Endothelial cell of umbilical vein (primary cell): ENCODE results near the gene SLC35B2. TPM values are rescaled to one million over a fixed set of nuclear protein-coding genes. Genes with fewer than 3 reads are reported as not detected.

Source experiments
- BruUV-seq: library from RNA; stranded (reverse); fragments of 400-500 nt; replicated peaks from 2 replicates; lab custom pipeline; 2021; lab: Mats Ljungman, UMichigan
- CTCF ChIA-PET: fragments of 300-600, 350-600 bp; sonication (Branson Sonifier 250); formaldehyde crosslinking; loops from one replicate; lab custom pipeline; 2021; ENCODE audit warnings: antibody characterized with exemption, inconsistent platforms; lab: Charles Lee
- POLR2A ChIA-PET: fragments of 300-600, 350-600 bp; sonication (Branson Sonifier 250); formaldehyde crosslinking; loops from one replicate; lab custom pipeline; 2021; ENCODE audit warnings: antibody characterized with exemption, inconsistent platforms; lab: Charles Lee
- DNase-seq: peaks from one replicate; pipeline ENCODE4 v3.0.0-alpha.2; 2011; ENCODE audit warnings: low read depth, low spot score
- FAIRE-seq: peaks from 2 replicates; lab custom pipeline; 2011; peaks lifted over from hg19 to GRCh38; lab: Jason Lieb, UNC
- H2AFZ ChIP-seq: 2 replicates; pipeline ENCODE4 v1.6.0; 2012; ENCODE audit warnings: low read depth, low read length, control low read depth, inconsistent platforms
- H3K27ac ChIP-seq: 2 replicates; pipeline ENCODE4 v1.5.1; 2011; ENCODE audit warnings: low read depth, mild to moderate bottlenecking, control low read depth, low read length, moderate library complexity; ENCODE audit not compliant: insufficient read depth
- H3K27me3 ChIP-seq, 2 experiments: 2 replicates each; pipeline versions ENCODE4 v1.6.0 to v1.6.1; 2011; ENCODE audit warnings: low read length in 2 of 2, mixed read lengths in 1 of 2; ENCODE audit not compliant: control insufficient read depth in 2 of 2, insufficient read depth in 2 of 2
- H3K36me3 ChIP-seq, 2 experiments: 2 replicates in 1 of 2; 3 replicates in 1 of 2; pipeline ENCODE4 v1.5.1; 2011; ENCODE audit warnings: low read length in 2 of 2, mild to moderate bottlenecking in 1 of 2, moderate library complexity in 1 of 2; ENCODE audit not compliant: control insufficient read depth in 2 of 2, insufficient read depth in 2 of 2; ENCODE audit errors: extremely low read depth in 1 of 2
- H3K4me1 ChIP-seq: 3 replicates; pipeline ENCODE4 v1.5.1; 2011; ENCODE audit warnings: mild to moderate bottlenecking, low read length; ENCODE audit not compliant: control insufficient read depth, insufficient read depth; ENCODE audit errors: extremely low read depth
- H3K4me2 ChIP-seq: 2 replicates; pipeline ENCODE4 v1.6.1; 2011; ENCODE audit warnings: low read length, control low read depth, mixed read lengths; ENCODE audit not compliant: insufficient read depth
- H3K4me3 ChIP-seq, 3 experiments: fragments of 200-600 bp in 1 of 3; sonication (generic), shearing (Covaris generic) in 1 of 3; replicated peaks in 1 of 3; 2 replicates each; pipeline ENCODE4 v1.5.1; 2011 to 2016; ENCODE audit warnings: control low read depth in 3 of 3, low read length in 3 of 3, mild to moderate bottlenecking in 2 of 3, inconsistent platforms in 1 of 3, low read depth in 1 of 3, moderate library complexity in 1 of 3; ENCODE audit not compliant: insufficient read depth in 1 of 3
- H3K79me2 ChIP-seq: 2 replicates; pipeline ENCODE4 v1.6.0; 2012; ENCODE audit warnings: low read length, inconsistent platforms; ENCODE audit not compliant: control insufficient read depth, insufficient read depth
- H3K9ac ChIP-seq: replicated peaks from 2 replicates; pipeline ENCODE3; 2011; ENCODE audit warnings: low read length, control low read depth; ENCODE audit not compliant: insufficient read depth; ENCODE audit errors: extremely low read depth
- H3K9me1 ChIP-seq: replicated peaks from 3 replicates; pipeline ENCODE4 v1.6.0; 2011; ENCODE audit warnings: mild to moderate bottlenecking, low read length; ENCODE audit not compliant: control insufficient read depth, insufficient read depth; ENCODE audit errors: extremely low read depth
- H3K9me3 ChIP-seq: replicated peaks from 2 replicates; pipeline ENCODE4 v1.5.1; 2012; ENCODE audit warnings: low read length, inconsistent platforms; ENCODE audit not compliant: control insufficient read depth, insufficient read depth
- H4K20me1 ChIP-seq: replicated peaks from 2 replicates; pipeline ENCODE3; 2011; ENCODE audit warnings: mild to moderate bottlenecking, low read length; ENCODE audit not compliant: control insufficient read depth, insufficient read depth; ENCODE audit errors: extremely low read depth
- CTCF ChIP-seq, 2 donors: IDR thresholded peaks; 1 replicate in 1 of 2; 2 replicates in 1 of 2; pipeline ENCODE4 v1.5.1; 2011; ENCODE audit warnings: low read length in 2 of 2, mild to moderate bottlenecking in 2 of 2, moderate library complexity in 2 of 2, control low read depth in 1 of 2, inconsistent platforms in 1 of 2, low read depth in 1 of 2; ENCODE audit not compliant: insufficient read depth in 1 of 2; ENCODE audit errors: extremely low read depth in 1 of 2
- EZH2 ChIP-seq: IDR thresholded peaks from 2 replicates; pipeline ENCODE4 v1.6.1; 2012; ENCODE audit warnings: borderline replicate concordance, low read depth, mild to moderate bottlenecking, moderate library complexity, low read length, inconsistent platforms; ENCODE audit not compliant: severe bottlenecking
- FOS ChIP-seq: IDR thresholded peaks from 2 replicates; pipeline ENCODE4 v1.6.1; 2011; ENCODE audit warnings: mild to moderate bottlenecking, low read length, moderate library complexity, borderline replicate concordance; ENCODE audit not compliant: insufficient read depth
- GATA2 ChIP-seq: IDR thresholded peaks from 2 replicates; pipeline ENCODE4 v1.7.0; 2011; ENCODE audit warnings: low read depth, mild to moderate bottlenecking, moderate library complexity, mixed read lengths, low read length; ENCODE audit not compliant: insufficient read length, insufficient read depth
- JUN ChIP-seq: IDR thresholded peaks from 2 replicates; pipeline ENCODE4 v1.6.1; 2011; ENCODE audit warnings: borderline replicate concordance, low read depth; ENCODE audit not compliant: insufficient read length, insufficient read depth
- MAX ChIP-seq: IDR thresholded peaks from 2 replicates; pipeline ENCODE4 v1.6.1; 2011; ENCODE audit not compliant: insufficient read depth, insufficient read length
- MYC ChIP-seq: IDR thresholded peaks from one replicate; pipeline ENCODE4 v1.6.1; 2011; ENCODE audit warnings: mild to moderate bottlenecking, low read depth, low read length
- POLR2A ChIP-seq: IDR thresholded peaks from 2 replicates; pipeline ENCODE4 v1.6.1; 2012; ENCODE audit warnings: low read depth, mild to moderate bottlenecking, control low read depth, low read length
- POLR2AphosphoS5 ChIP-seq: IDR thresholded peaks from 2 replicates; pipeline ENCODE4 v1.6.1; 2012; ENCODE audit warnings: low read depth, mild to moderate bottlenecking, control low read depth, low read length, moderate library complexity; ENCODE audit not compliant: insufficient read depth
- dilution Hi-C: fragments of 300-500 bp; cut with MboI; formaldehyde crosslinking; loops from one replicate; pipeline ENCODE4 v1.15.0; 2019; ENCODE audit warnings: low sequenced_read_pairs; ENCODE audit not compliant: extremely low pct_ligation_motif_present
- intact Hi-C: fragments of 100-400 bp; cut with micrococcal nuclease; formaldehyde crosslinking; loops from one replicate; pipeline ENCODE4 v1.10.0; 2022
- polyA plus RNA-seq, 4 experiments: library from polyadenylated mRNA; depleted of rRNA in 3 of 4; stranded (reverse) in 3 of 4; unstranded in 1 of 4; fragments of >200 nt; gene quantifications; 2 replicates each; pipeline versions ENCODE4 v1.2.1 to v1.2.3, GENCODE V29; 2011 to 2012; ENCODE audit warnings: missing spikeins in 1 of 4
- total RNA-seq: library from RNA; stranded (reverse); gene quantifications from 2 replicates; pipeline ENCODE4 v1.2.3, GENCODE V29; 2021

SLC35B2 gene
- total and polyA plus RNA-seq, 2 donors (not counting 3 experiments of a cell fraction or from before 2014, with no cell fraction given): 53.4 to 112 TPM

GRCh38 chr6:44298055-44298803 lies 40.9 kb upstream of the SLC35B2 start:
- Histone ChIP-seq H3K79me2 (no peaks in the 10 kb centered on the region), H3K4me2 (no peak overlapping the region), H3K9me1 (no peaks in the 10 kb centered on the region), H3K4me3 (no peak overlapping the region), H3K4me1 (peaks cover 6% of the 10 kb centered on the region), H4K20me1 (no peaks in the 10 kb centered on the region), H2AFZ (no peak overlapping the region), H3K9me3 (no peaks in the 10 kb centered on the region), H3K36me3 (peaks cover 10 to 28% of the 10 kb centered on the region in 2 experiments), H3K27me3 (peaks cover 30 to 37% of the 10 kb centered on the region in 2 experiments), H3K9ac (no peak overlapping the region), H3K27ac (no peak overlapping the region)
- POLR2A ChIA-PET: no interaction called here
- DNase-seq (no peak), FAIRE-seq (no peak)
- no peak for TF ChIP-seq CTCF (IDR thresholded peaks at IDR 0.05; ENCODE audit: extremely low read depth in 1 of 2, insufficient read depth in 1 of 2, low read depth in 1 of 2, low read length in 2 of 2)
- no peak for TF ChIP-seq MAX
- no peak for TF ChIP-seq FOS
- no peak for TF ChIP-seq POLR2A
- TF ChIP-seq JUN: no peak
- TF ChIP-seq MYC: no peak
- TF ChIP-seq POLR2AphosphoS5: no peak
- no peak for TF ChIP-seq EZH2
- no peak for TF ChIP-seq GATA2
- dilution Hi-C loops (no loop called here), intact Hi-C loops (no loop called here)
- CTCF ChIA-PET: interaction anchor here (0.8 to 1.6 kb wide), 2 partner anchors 9 to 15 kb away, joined by 4 read pairs; partner anchors contain the start of gene AARS2
- BruUV-seq: no TSS peak
